WI38 (cell line): ENCODE measurements around the gene C10orf71.

Source experiments
- H3K4me3 ChIP-seq: 2 replicates; pipeline ENCODE4 v1.5.1; 2011; ENCODE audit warnings: low read depth, mild to moderate bottlenecking, control low read depth, low read length
- CTCF ChIP-seq: IDR thresholded peaks from 2 replicates; pipeline ENCODE4 v1.5.1; 2012; ENCODE audit warnings: low read depth, mild to moderate bottlenecking, control low read depth, low read length

The C10orf71 gene

GRCh38 chr10:49321021-49321420 lies 22.1 kb downstream of the C10orf71 start:
- no peak overlapping the region for H3K4me3 ChIP-seq
- TF ChIP-seq CTCF = no peak

DNA sequence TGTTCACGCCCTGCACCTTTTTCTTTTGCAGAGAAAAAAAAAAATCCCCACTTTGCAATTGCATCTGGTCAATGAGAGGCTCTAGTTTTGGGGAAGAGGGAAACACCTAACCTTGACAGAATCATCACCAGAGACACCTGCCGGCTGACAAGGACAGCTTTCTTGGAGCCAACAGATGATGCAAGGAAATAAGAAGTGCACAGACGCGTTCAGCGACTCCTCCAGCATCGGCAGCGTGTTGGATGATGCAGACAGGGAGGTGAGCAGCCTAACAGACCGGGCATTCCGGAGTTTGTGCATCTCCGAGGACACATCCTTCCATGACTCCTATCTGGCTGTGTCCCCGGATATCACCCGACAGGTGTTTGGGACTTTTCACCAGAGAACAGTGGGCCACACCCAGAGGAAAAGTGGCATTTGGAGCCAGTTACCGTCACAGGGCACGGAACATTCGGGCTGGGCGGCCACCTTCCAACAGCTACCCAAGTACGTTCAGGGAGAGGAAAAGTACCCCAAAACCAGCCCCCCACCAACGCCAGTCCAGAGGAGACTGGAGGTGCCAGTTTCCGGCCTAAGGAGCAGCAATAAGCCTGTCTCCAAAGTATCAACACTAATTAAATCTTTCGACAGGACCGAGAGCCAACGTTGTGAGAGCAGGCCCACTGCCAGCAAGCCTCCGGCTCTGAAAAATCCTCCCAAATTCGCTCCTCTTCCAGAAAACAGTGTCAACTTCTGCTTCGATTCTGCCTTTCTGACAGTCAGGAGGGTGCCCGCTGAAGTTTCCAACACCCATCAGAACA lies 23.6 kb downstream of the C10orf71 start:
- no peak overlapping the region for H3K4me3 ChIP-seq
- TF ChIP-seq CTCF = no peak

DNA sequence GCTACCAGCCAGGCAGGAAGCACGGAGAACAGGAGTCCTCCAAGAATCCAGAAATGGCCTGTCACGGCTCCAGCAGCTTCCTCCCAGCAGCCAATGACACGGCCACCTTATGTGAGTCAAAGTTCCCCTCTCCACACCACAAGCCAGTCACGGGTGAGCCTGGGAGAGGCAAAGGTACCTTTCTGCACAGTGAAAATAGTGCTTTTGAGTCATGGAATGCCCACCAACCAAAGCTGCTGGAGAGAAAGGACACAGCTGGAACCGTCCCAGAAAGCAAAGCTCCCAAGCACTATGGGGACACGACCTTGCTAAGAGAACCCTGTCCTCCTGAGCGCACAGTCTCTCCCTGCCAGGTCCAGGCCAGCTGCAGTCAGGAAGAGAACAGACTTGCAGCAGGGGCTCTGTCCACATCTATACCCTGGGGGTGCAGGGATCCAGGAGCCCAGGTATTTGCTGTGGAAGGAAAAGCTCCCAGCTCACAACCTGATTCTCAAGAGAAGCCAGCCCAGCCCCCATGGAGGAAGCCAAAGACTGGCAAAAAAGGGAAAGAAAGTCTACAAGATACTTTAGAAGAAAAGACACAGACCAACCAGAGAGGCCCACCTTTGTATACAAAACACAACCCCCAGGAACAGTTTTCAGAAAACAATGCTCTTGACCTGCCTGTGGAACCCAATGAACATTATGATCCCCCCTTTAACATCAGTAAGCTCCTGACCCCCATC lies 24.4 kb downstream of the C10orf71 start:
- H3K4me3 ChIP-seq = no peak overlapping the region
- no peak for TF ChIP-seq CTCF

DNA sequence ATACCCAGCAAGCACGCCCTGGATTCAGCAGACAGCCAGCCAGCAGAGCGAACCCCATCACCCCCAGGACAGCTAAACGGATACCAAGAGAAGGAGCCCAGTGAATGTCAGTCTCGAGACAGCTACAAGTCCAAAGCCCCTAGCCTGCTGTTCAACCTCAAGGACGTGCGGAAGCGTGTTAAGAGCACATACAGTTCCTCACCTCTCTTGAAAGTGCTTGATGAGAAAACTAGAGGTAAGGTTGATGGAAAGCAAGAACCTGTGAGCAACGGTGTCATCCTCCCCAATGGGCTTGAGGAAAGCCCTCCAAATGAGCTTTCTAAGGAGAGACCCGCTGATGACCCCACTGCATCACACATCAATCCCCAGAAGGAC lies 24.9 kb downstream of the C10orf71 start:
- no peak for TF ChIP-seq CTCF
- H3K4me3 ChIP-seq = no peak overlapping the region

- H3K4me3 ChIP-seq = no peak overlapping the region
- TF ChIP-seq CTCF = no peak
Observed at GRCh38 chr10:49324711-49325110, 25.7 kb downstream of the C10orf71 start.

DNA sequence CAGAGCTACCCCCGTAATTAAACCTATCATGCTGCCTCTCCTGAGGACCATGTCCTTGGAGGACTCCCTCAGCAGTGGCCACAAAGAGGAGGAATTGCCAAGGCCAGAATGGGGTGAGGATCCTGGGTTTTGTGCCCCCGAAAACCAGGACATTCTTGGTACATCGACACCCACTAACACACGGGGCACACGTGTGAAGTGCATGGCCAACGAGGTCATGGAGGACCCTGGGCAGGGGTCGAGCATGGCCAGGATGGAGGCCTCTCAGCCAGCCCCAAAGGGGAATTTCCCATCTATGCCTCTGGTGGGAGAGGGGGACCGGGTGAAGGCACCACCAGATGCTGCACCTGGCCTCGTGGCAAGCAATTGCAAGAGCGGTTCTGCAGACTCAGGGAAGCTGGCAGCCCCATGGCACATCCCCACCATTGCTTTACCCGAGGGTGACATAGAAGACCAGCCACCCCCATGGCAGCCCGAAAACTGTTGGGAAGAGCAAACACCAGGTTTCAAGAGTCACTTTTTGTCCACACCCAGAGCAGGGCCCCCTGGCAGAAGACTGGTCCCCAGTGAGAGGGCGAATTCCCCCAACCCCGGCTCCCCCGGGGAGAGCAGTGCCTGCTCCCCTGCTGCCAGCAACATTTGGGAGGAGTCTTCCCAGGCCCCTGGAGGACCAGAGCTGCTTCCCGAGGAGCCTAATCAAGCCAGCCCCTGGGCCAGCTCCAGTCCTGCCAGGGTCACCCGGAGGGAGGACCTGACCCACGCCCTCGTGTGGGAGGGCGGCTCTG lies 26.4 kb downstream of the C10orf71 start:
- no peak for TF ChIP-seq CTCF
- no peak overlapping the region for H3K4me3 ChIP-seq
